ENCODE measurements around the gene TMEM132D. TPM values are rescaled to one million over a fixed set of nuclear protein-coding genes. Genes with fewer than 3 reads are reported as not detected.

The TMEM132D gene
- total RNA-seq, 1 experiment from 2014 or later: 0.36 TPM

GRCh38 chr12:129257524-129257923 is 646.3 kb downstream of the TMEM132D start:
- DNase-seq (ENCODE audit: low read depth): peak; percentile 26

GRCh38 chr12:129246630-129247029 is 657.2 kb downstream of the TMEM132D start:
- no peak for DNase-seq (ENCODE audit: low read depth)

DNA sequence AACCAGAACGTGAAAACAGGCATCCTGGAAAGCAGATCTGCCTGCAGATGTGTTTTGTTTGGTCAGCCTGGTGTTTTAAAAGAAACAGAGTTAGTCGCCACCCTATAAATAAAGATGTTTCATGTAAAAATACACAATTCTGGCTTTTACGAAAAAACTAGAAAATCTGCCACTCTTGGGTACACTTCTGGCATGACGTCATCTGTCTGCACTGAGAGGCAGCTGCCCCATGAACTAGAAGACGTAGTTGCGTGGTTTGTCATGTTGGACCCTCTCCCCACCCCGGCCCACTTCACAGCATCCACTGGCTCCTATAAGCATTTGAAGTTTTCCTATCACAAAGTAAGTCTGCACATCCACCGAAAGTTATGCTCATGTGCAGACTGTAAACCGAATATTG is 658.1 kb downstream of the TMEM132D start:
- DNase-seq (ENCODE audit: low read depth): no peak

- no peak for DNase-seq (ENCODE audit: low read depth)
Observed at GRCh38 chr12:129241852-129242251, 662.0 kb downstream of the TMEM132D start.

GRCh38 chr12:129237881-129238280 is 665.9 kb downstream of the TMEM132D start:
- no peak for DNase-seq (ENCODE audit: low read depth)

- DNase-seq (ENCODE audit: low read depth): no peak
Observed at GRCh38 chr12:129234209-129234608, 669.6 kb downstream of the TMEM132D start.

GRCh38 chr12:129231491-129231890 is 672.3 kb downstream of the TMEM132D start:
- DNase-seq (ENCODE audit: low read depth): no peak

DNA sequence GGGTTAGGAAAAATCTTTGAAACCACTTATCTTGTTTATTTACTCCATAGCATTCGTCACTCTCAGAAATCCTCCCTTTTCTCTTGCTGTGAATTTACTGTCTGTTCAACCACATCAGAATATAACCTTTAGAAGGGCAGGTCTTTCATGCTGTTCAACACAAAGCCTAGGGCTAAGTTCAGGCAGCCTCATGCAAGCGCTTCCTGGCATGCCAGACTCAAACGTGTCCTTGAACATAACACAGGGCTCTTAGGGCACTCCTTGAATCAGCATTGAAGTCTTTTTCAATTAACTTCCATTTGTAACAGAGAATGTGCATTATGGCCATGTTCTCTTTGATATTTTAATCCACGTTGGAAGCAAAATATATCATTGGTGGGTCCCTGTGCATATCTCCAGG is 672.8 kb downstream of the TMEM132D start:
- no peak for DNase-seq (ENCODE audit: low read depth)

- DNase-seq (ENCODE audit: low read depth): no peak
Observed at GRCh38 chr12:129226851-129227250, 677.0 kb downstream of the TMEM132D start.

DNA sequence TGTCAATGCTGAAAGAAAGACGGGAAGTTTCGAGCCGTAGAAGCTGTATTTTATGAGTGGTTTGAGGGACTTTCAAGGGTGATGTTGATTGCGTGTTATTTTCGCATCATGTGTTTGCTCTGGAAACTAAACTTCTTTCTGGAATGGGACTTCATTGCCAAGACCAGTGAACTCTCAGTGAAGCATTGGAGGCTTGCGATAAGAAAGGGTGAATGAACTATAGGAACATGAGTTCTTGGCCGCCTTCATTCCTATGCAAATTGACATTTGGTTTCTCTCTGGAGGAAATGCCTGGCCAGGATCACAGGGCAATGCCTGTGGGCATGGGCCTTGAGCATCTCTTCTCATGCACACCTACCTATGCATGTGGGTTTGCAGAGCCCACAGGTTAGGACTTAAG is 677.8 kb downstream of the TMEM132D start:
- DNase-seq (ENCODE audit: low read depth): no peak

GRCh38 chr12:129215556-129215955 is 688.3 kb downstream of the TMEM132D start:
- DNase-seq (ENCODE audit: low read depth): peak; percentile 54

DNA sequence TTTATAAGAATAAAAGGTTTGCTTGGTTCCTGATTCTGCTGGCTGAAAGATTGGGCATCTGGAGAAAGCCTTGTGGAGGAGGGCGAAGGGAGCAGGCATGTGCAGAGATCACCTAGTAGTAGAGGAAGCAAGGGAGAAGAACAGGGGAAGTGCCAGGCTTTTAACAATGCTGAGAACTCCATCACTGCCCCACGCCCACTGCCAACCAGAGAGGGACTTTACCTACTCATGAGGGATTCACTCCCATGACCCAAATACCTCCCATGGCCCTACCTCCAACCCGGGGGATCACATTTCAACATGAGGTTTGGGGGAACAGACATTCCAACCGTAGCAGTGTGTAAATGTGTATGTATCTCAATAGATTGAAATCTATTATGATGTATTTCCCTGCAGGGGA is 690.3 kb downstream of the TMEM132D start:
- no peak for DNase-seq (ENCODE audit: low read depth)

DNA sequence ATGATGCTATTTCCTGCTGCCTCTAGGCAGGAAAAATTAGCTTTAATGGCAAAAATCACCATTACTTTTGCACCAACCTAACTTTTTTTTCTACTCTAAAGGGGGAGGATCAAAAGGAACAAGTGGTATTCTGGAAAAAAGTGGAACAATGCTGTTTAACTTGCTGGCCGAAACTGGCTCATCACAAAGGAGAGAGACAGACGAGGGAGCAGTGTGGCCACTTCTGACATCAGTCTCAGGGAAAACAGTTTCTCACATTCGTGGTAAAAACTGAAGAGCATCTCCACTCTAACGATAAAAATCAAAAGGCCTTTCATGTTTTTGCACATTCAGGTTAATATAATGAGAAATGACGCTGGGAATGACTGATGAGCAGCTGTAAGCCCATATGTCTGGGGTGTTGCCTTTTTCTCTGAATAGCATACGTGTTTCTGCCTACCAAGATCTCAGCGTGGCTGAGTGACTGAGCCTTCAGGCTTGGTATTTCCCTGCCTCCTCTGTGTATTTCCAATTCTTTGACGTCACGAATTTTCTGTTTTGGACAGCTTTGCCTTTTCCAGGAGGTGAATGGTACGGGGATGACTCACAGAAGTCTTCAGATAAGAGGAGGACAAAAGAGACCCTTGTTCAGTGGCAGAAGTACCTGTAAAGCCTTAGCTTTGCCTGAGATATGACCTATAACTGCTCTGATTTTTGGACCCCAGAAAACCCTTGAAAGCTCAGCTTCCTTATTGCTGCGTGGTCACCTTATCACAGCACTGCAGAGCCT is 691.8 kb downstream of the TMEM132D start:
- DNase-seq (ENCODE audit: low read depth): peak; percentile 45

DNA sequence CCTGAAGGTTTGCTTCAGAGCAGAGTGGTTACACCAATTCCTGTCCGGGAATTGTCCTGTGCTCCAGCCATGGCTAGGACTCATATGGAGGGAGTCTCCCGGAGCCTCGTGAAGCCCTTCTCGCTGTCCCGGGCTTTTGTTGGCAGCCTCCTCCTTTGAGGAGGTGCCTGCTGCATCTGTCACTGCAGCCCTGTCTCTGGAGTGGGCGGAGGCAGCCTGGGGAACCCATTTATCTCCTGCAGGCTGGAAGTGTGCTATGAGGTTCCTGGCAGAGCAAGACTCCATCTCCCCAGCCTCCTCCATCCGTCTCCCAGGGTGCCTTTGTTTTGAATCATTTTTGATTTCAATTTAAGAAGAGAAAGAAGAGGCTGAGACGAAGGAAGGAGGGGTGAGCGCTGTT is 695.3 kb downstream of the TMEM132D start:
- no peak for DNase-seq (ENCODE audit: low read depth)

DNA sequence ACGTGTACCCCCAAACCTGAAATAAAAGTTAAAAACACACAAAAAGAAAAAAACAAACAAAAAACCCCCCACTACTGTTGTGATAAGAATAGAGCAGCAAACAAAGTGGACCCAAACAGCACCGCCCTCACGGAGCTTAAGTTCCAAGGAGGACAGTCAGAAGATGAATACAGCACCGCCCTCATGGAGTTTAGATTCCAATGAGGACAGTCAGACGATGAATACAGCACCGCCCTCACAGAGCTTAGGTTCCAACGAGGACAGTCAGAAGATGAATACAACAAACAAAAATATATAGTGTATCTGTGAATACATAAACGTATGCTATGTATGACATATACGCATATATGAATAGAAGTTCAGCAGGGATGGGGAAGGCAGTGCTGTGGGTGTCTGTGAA is 696.7 kb downstream of the TMEM132D start:
- no peak for DNase-seq (ENCODE audit: low read depth)

DNA sequence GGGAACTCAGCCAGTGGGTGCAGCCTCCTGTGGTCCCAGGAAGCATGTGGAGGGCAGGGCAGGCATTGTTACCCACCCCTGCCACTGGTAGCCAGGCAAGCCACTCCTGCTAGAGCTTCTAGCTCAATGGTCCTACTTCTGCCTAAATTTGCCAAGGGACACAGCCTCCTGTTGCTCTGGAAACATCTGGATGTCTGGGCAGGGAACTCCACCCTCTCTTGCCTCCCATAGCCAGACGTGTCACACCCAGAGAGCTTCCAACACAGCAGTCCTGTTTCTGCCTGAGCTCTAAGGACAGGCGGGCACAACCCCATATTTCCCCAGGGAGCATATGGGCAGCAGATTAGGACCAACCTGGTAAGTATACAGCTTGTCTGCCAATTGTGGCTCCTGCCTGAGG is 700.4 kb downstream of the TMEM132D start:
- DNase-seq (ENCODE audit: low read depth): no peak

DNA sequence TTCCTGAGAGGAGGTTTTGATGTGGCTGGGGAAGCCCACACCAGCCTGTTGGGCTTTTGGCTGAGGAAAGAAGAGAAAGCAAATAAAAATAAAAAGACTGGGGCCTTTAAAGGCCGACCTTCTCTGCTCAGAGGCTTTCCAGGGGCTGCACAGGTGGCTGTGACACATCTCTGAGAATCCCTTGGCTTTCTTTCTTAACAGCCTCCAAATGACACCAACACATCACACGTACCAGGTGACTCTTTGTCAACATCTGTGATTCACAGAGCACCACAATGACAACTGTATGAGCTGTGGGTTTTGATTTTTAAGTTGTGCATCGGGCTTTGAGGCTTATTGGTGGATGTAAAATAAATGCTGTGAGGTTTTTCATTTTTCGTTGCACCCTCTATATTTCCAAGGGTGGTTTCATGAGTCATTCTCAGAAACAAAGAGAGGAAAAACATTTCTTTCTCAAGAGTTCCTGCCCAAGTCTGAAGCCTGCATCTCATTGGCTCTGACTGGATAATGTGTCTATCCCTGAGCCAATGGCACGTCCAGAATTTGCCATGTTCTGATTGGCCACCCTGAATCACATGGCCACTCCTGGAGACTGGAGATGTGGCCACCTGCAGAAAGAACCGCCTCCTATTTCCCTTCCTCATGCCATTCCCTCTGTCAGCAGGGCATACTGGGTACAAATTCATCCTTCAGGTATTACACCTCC is 701.6 kb downstream of the TMEM132D start:
- DNase-seq (ENCODE audit: low read depth): peak; percentile 40

- DNase-seq (ENCODE audit: low read depth): no peak
Observed at GRCh38 chr12:129201029-129201428, 702.8 kb downstream of the TMEM132D start.

GRCh38 chr12:129200576-129200975 is 703.2 kb downstream of the TMEM132D start:
- DNase-seq (ENCODE audit: low read depth): no peak

GRCh38 chr12:129196927-129197326 is 706.9 kb downstream of the TMEM132D start:
- no peak for DNase-seq (ENCODE audit: low read depth)

DNA sequence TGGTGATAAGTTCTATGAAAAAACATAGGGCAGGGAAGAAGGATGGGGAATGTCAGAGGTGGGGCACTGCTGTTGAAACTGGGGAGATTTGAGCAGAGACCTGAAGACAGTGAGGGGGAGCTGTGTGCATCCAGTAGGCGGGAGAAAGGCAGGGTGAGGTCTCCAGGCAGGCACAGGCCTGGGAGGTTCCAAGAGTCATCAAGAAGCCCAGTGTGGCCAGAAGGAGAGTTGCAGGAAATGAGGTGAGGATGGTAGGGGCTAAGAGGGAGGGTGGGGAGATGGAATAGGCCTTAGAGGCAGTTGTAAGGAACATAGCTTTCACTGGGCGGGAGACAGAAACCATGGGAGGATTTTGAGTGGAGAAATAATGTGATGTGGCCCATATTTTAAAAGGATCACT is 708.7 kb downstream of the TMEM132D start:
- no peak for DNase-seq (ENCODE audit: low read depth)

- peak; percentile 22 for DNase-seq (ENCODE audit: low read depth)
Observed at GRCh38 chr12:129193263-129193871, 710.5 kb downstream of the TMEM132D start.

- DNase-seq (ENCODE audit: low read depth): no peak
Observed at GRCh38 chr12:129190827-129191226, 713.0 kb downstream of the TMEM132D start.
